IMR-90 (cell line): ENCODE measurements around the gene CEACAM7. TPM values are rescaled to one million over a fixed set of nuclear protein-coding genes. Genes with fewer than 3 reads are reported as not detected.

Experiments used
- ATAC-seq: fragments of 200-7000 bp; cut with Tn5 transposase; 2 replicates; pipeline ENCODE4 v1.9.1; 2020; ENCODE audit warnings: low read depth, mild to moderate bottlenecking, moderate library complexity
- BruUV-seq: library from RNA; stranded (reverse); fragments of 400-500 nt; replicated peaks from 2 replicates; lab custom pipeline; 2021; lab: Mats Ljungman, UMichigan
- CTCF ChIA-PET: fragments of 300-600 bp; formaldehyde crosslinking; extraction: SDS; loops from one replicate; lab custom pipeline; 2021; ENCODE audit warnings: antibody characterized with exemption; lab: Yijun Ruan, JAX
- POLR2A ChIA-PET: fragments of 300-600 bp; sonication (Branson Sonifier 250); formaldehyde crosslinking; loops from one replicate; lab custom pipeline; 2022; ENCODE audit warnings: antibody characterized with exemption; ENCODE audit not compliant: unreplicated experiment; lab: Charles Lee
- DNase-seq: peaks from one replicate; pipeline ENCODE4 v3.0.0; 2013
- H2AFZ ChIP-seq: replicated peaks from 2 replicates; pipeline ENCODE3; 2013; ENCODE audit warnings: low read length, mild to moderate bottlenecking; ENCODE audit not compliant: poor library complexity
- H2AK5ac ChIP-seq: 2 replicates; pipeline ENCODE4 v1.6.1; 2013; ENCODE audit warnings: low read depth, low read length, inconsistent platforms
- H2AK9ac ChIP-seq: replicated peaks from 2 replicates; pipeline ENCODE3; 2013; ENCODE audit warnings: mild to moderate bottlenecking, low read depth, low read length, moderate library complexity; ENCODE audit not compliant: poor library complexity
- H2BK120ac ChIP-seq: 2 replicates; pipeline ENCODE4 v1.6.1; 2013; ENCODE audit warnings: low read depth, low read length, inconsistent platforms
- H2BK15ac ChIP-seq: 3 replicates; pipeline ENCODE4 v1.6.1; 2013; ENCODE audit warnings: low read depth, low read length, inconsistent platforms
- H2BK20ac ChIP-seq: 2 replicates; pipeline ENCODE4 v1.6.1; 2013; ENCODE audit warnings: low read depth, mild to moderate bottlenecking, inconsistent platforms, low read length, moderate library complexity
- H2BK5ac ChIP-seq: 2 replicates; pipeline ENCODE4 v1.6.1; 2013; ENCODE audit warnings: mild to moderate bottlenecking, low read depth, low read length, inconsistent platforms; ENCODE audit not compliant: poor library complexity, severe bottlenecking
- H3K14ac ChIP-seq: replicated peaks from 2 replicates; pipeline ENCODE4 v1.6.1; 2013; ENCODE audit warnings: low read depth, low read length, inconsistent platforms
- H3K18ac ChIP-seq: 2 replicates; pipeline ENCODE4 v1.6.1; 2013; ENCODE audit warnings: low read depth, low read length, control low read depth
- H3K23ac ChIP-seq: 2 replicates; pipeline ENCODE4 v1.6.1; 2013; ENCODE audit warnings: low read depth, low read length, inconsistent platforms
- H3K27ac ChIP-seq: 2 replicates; pipeline ENCODE4 v1.5.1; 2013; ENCODE audit warnings: mild to moderate bottlenecking, control low read depth, low read length; ENCODE audit not compliant: insufficient read depth
- H3K27me3 ChIP-seq: 2 replicates; pipeline ENCODE4 v1.6.1; 2013; ENCODE audit warnings: low read length; ENCODE audit not compliant: control insufficient read depth, insufficient read depth
- H3K36me3 ChIP-seq: 2 replicates; pipeline ENCODE4 v1.6.1; 2013; ENCODE audit warnings: low read length, mixed read lengths; ENCODE audit not compliant: control insufficient read depth, insufficient read depth
- H3K4ac ChIP-seq: 2 replicates; pipeline ENCODE4 v1.6.1; 2013; ENCODE audit warnings: low read depth, low read length, inconsistent platforms
- H3K4me1 ChIP-seq: 2 replicates; pipeline ENCODE4 v1.6.1; 2013; ENCODE audit warnings: low read length, mixed read lengths; ENCODE audit not compliant: control insufficient read depth, insufficient read depth
- H3K4me2 ChIP-seq: 2 replicates; pipeline ENCODE4 v1.6.1; 2013; ENCODE audit warnings: low read depth, mild to moderate bottlenecking, control low read depth, low read length, moderate library complexity
- H3K4me3 ChIP-seq: 2 replicates; pipeline ENCODE4 v1.5.1; 2013; ENCODE audit warnings: low read depth, mild to moderate bottlenecking, control low read depth, low read length, moderate library complexity; ENCODE audit not compliant: insufficient read depth
- H3K56ac ChIP-seq: 2 replicates; pipeline ENCODE4 v1.6.1; 2013; ENCODE audit warnings: low read length, inconsistent platforms; ENCODE audit not compliant: insufficient read depth; ENCODE audit errors: extremely low read depth
- H3K79me1 ChIP-seq, 2 experiments: 2 replicates each; pipeline ENCODE4 v1.6.1; 2013; ENCODE audit warnings: low read length in 2 of 2, inconsistent platforms in 1 of 2, low read depth in 1 of 2
- H3K9ac ChIP-seq: 2 replicates; pipeline ENCODE4 v1.6.1; 2013; ENCODE audit warnings: low read depth, low read length, control low read depth
- H3K9me1 ChIP-seq: 2 replicates; pipeline ENCODE4 v1.6.1; 2013; ENCODE audit warnings: low read length, inconsistent platforms; ENCODE audit not compliant: insufficient read depth
- H3K9me3 ChIP-seq: 2 replicates; pipeline ENCODE4 v1.6.1; 2013; ENCODE audit warnings: low read length; ENCODE audit not compliant: control insufficient read depth, insufficient read depth
- H4K20me1 ChIP-seq: 2 replicates; pipeline ENCODE4 v1.6.1; 2013; ENCODE audit warnings: low read length, inconsistent platforms; ENCODE audit not compliant: insufficient read depth
- H4K5ac ChIP-seq: 2 replicates; pipeline ENCODE4 v1.6.1; 2013; ENCODE audit warnings: mild to moderate bottlenecking, low read depth, low read length, control low read depth
- H4K8ac ChIP-seq, 2 experiments: 2 replicates each; pipeline ENCODE4 v1.6.1; 2013; ENCODE audit warnings: low read depth in 2 of 2, low read length in 2 of 2, control low read depth in 1 of 2, inconsistent platforms in 1 of 2
- H4K91ac ChIP-seq: 2 replicates; pipeline ENCODE4 v1.6.1; 2013; ENCODE audit warnings: low read depth, low read length, inconsistent platforms; ENCODE audit not compliant: insufficient read depth
- BHLHE40 ChIP-seq: fragments of 150-350 bp; IDR thresholded peaks from 2 replicates; pipeline ENCODE4 v1.6.1; 2016; ENCODE audit warnings: mild to moderate bottlenecking, low read depth, low read length
- CHD1 ChIP-seq: IDR thresholded peaks from 2 replicates; pipeline ENCODE4 v1.6.1; 2012; ENCODE audit warnings: low read depth, low read length, improper control_type of control experiment
- ELK1 ChIP-seq: fragments of 150-350 bp; IDR thresholded peaks from 2 replicates; pipeline ENCODE4 v1.6.1; 2016; ENCODE audit warnings: low read depth, mild to moderate bottlenecking, low read length, moderate library complexity, borderline replicate concordance
- POLR2A ChIP-seq: IDR thresholded peaks from 2 replicates; pipeline ENCODE4 v1.6.1; 2012; ENCODE audit warnings: mild to moderate bottlenecking, low read depth, low read length
- RAD21 ChIP-seq: IDR thresholded peaks from 2 replicates; pipeline ENCODE4 v1.6.1; 2012; ENCODE audit warnings: low read length, improper control_type of control experiment
- USF2 ChIP-seq: fragments of 150-350 bp; IDR thresholded peaks from 2 replicates; pipeline ENCODE4 v1.6.1; 2017; ENCODE audit warnings: mild to moderate bottlenecking, antibody characterized with exemption, low read length, low read depth
- WGBS, 2 experiments: methylation state at CpG; one replicate each; pipeline versions ENCODE4 v1.1.5 to v1.1.7; 2013; ENCODE audit warnings: missing lambda C conversion rate in 2 of 2; ENCODE audit not compliant: insufficient read length in 1 of 2; ENCODE audit errors: extremely low coverage in 2 of 2; 5-methylcytosine and 5-hydroxymethylcytosine counted together
- dilution Hi-C: fragments of 300-500 bp; cut with HindIII; formaldehyde crosslinking; loops from one replicate; pipeline ENCODE4 v1.14.3; 2018; ENCODE audit warnings: low sequenced_read_pairs; ENCODE audit not compliant: unreplicated experiment
- in situ Hi-C: fragments of 300-500 bp; cut with MboI; formaldehyde crosslinking; loops from 3 replicates; pipeline ENCODE4 v1.14.3; 2019; ENCODE audit warnings: low sequenced_read_pairs, inconsistent platforms, mixed read lengths
- intact Hi-C: fragments of 100-400 bp; cut with micrococcal nuclease; formaldehyde crosslinking; loops from 2 replicates; pipeline ENCODE4 v1.10.0; 2022
- polyA plus RNA-seq, 3 experiments: library from polyadenylated mRNA; depleted of rRNA; stranded (reverse); fragments of >200 nt; gene quantifications; 2 replicates each; pipeline ENCODE4 v1.2.3, GENCODE V29; 2012; ENCODE audit warnings: low replicate concordance in 1 of 3
- total RNA-seq: library from RNA; depleted of rRNA; stranded (reverse); fragments of >200 nt; gene quantifications from 2 replicates; pipeline ENCODE4 v1.2.3, GENCODE V29; 2012

The CEACAM7 gene
- total and polyA plus RNA-seq, 2 of the 4 experiments (the other 2 are of a cell fraction) = not detected

GRCh38 chr19:41720103-41720502, 32.0 kb upstream of the CEACAM7 start:
- Histone ChIP-seq H3K4me1 (no peaks in the 10 kb centered on the region), H2AK5ac (no peak overlapping the region), H3K27ac (no peak overlapping the region), H3K9me3 (no peaks in the 10 kb centered on the region), H2BK15ac (no peak overlapping the region), H2AFZ (no peak overlapping the region), H3K4ac (no peak overlapping the region), H3K56ac (no peak overlapping the region), H4K20me1 (no peaks in the 10 kb centered on the region), H4K5ac (no peak overlapping the region), H3K18ac (no peak overlapping the region), H3K36me3 (no peaks in the 10 kb centered on the region), H3K27me3 (peaks cover 2% of the 10 kb centered on the region; the same call in 1 of the 2 replicates), H2BK5ac (no peak overlapping the region), H4K8ac (no peak overlapping the region), H2BK120ac (no peak overlapping the region), H3K23ac (no peak overlapping the region), H3K79me1 (no peaks in the 10 kb centered on the region), H2BK20ac (no peak overlapping the region), H3K4me2 (no peak overlapping the region), H3K4me3 (no peak overlapping the region), H3K9ac (no peak overlapping the region), H4K91ac (no peak overlapping the region), H3K9me1 (no peaks in the 10 kb centered on the region), H3K14ac (no peak overlapping the region), H2AK9ac (no peak overlapping the region)
- intact Hi-C loops = no loop called here
- POLR2A ChIA-PET = no interaction called here
- ATAC-seq (no peak), DNase-seq (no peak)
- no TSS peak for BruUV-seq
- dilution Hi-C loops = no loop called here
- no CpG with 5 or more reads among the region's 3 CpGs for WGBS, 2 experiments
- in situ Hi-C loops = no loop called here
- TF ChIP-seq POLR2A (no peak), BHLHE40 (no peak), ELK1 (no peak), RAD21 (no peak), USF2 (no peak), CHD1 (no peak)
- CTCF ChIA-PET = no interaction called here
